Stomach (tissue), 4 donors: ENCODE data around the gene VEPH1.

ENCODE experiments used
- CTCF ChIP-seq, 7 experiments: fragments of 450-650 bp in 4 of 7; fragments of 200-600 bp in 3 of 7; sonication (generic) in 3 of 7; IDR thresholded peaks; one replicate each; pipeline ENCODE4 v1.5.1; 2016 to 2019; ENCODE audit warnings: antibody characterized with exemption in 7 of 7, control low read depth in 2 of 7, mild to moderate bottlenecking in 1 of 7
- POLR2AphosphoS5 ChIP-seq, 3 donors: sonication (generic); formaldehyde crosslinking; IDR thresholded peaks; one replicate each; pipeline ENCODE4 v1.6.1; 2016; ENCODE audit warnings: antibody characterized with exemption in 3 of 3

DNA sequence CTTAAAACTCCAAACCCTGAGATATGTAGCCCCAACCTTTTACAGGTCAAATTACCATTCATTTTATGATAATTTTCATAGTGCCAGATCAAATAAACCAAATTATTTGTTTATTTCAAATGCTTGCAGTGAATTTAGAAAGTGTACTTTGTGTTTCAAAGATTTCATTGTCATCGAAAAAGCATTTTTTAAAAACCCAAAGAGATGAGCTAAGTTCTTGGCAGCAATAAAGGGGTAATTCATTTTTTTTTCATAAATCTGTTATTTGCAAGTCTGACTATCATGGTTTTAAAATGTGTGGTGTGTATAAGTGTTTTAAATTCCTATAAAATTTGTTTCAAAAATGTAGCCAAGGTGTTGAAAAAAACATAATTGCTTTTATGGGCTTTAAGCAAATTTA, 49.4 kb downstream of the VEPH1 start:
- TF ChIP-seq CTCF (IDR thresholded peaks at IDR 0.05) (no peak), POLR2AphosphoS5 (IDR thresholded peaks at IDR 0.05) (no peak)
